Liver (tissue), 9 donors: ENCODE data around the gene B4GALNT3. TPM values are rescaled to one million over a fixed set of nuclear protein-coding genes. Genes with fewer than 3 reads are reported as not detected.

Source experiments
- DNase-seq: peaks from one replicate; pipeline ENCODE4 v3.0.0-alpha.2; 2017; ENCODE audit warnings: low spot score
- H3K27ac ChIP-seq, 2 donors: one replicate each; pipeline ENCODE4 v1.7.0; 2013; ENCODE audit warnings: inconsistent platforms in 2 of 2, low read length in 2 of 2, control low read depth in 1 of 2, low read depth in 1 of 2, mild to moderate bottlenecking in 1 of 2
- H3K27me3 ChIP-seq, 4 donors: one replicate each; pipeline versions ENCODE4 v1.6.1 to v1.7.0; 2013; ENCODE audit warnings: low read length in 3 of 4, inconsistent platforms in 1 of 4, mild to moderate bottlenecking in 1 of 4, moderate library complexity in 1 of 4; ENCODE audit not compliant: control insufficient read depth in 4 of 4, insufficient read depth in 4 of 4
- H3K36me3 ChIP-seq, 4 donors: one replicate each; pipeline versions ENCODE4 v1.6.1 to v1.7.0; 2013; ENCODE audit warnings: low read length in 3 of 4, mild to moderate bottlenecking in 3 of 4, low read depth in 1 of 4, moderate library complexity in 1 of 4; ENCODE audit not compliant: control insufficient read depth in 4 of 4, insufficient read depth in 3 of 4
- H3K4me1 ChIP-seq, 4 donors: one replicate each; pipeline versions ENCODE4 v1.6.1 to v1.7.0; 2013; ENCODE audit warnings: low read length in 3 of 4, mild to moderate bottlenecking in 3 of 4, moderate library complexity in 1 of 4; ENCODE audit not compliant: control insufficient read depth in 4 of 4, insufficient read depth in 4 of 4
- H3K4me3 ChIP-seq, 3 donors: one replicate each; pipeline versions ENCODE4 v1.6.1 to v1.7.0; 2013; ENCODE audit warnings: low read length in 3 of 3, control low read depth in 1 of 3, low read depth in 1 of 3, mild to moderate bottlenecking in 1 of 3
- H3K9ac ChIP-seq, 2 donors: one replicate each; pipeline ENCODE4 v1.7.0; 2013; ENCODE audit warnings: low read length in 2 of 2, mild to moderate bottlenecking in 2 of 2, moderate library complexity in 2 of 2, control low read depth in 1 of 2, low read depth in 1 of 2
- H3K9me3 ChIP-seq, 4 donors: one replicate each; pipeline versions ENCODE4 v1.6.1 to v1.7.0; 2013; ENCODE audit warnings: low read length in 3 of 4; ENCODE audit not compliant: control insufficient read depth in 4 of 4
- CTCF ChIP-seq: fragments of 150-350 bp; IDR thresholded peaks from 2 replicates; pipeline ENCODE4 v1.5.1; 2017; ENCODE audit warnings: improper control_type of control experiment, low read depth, low read length; ENCODE audit not compliant: missing input control
- EGR1 ChIP-seq, 2 donors: IDR thresholded peaks; 2 replicates each; pipeline ENCODE4 v1.6.1; 2016 to 2018; ENCODE audit warnings: antibody characterized with exemption in 2 of 2, low read depth in 2 of 2
- FOXA1 ChIP-seq: IDR thresholded peaks from 2 replicates; pipeline ENCODE4 v1.6.1; 2016; ENCODE audit warnings: antibody characterized with exemption
- FOXA2 ChIP-seq: IDR thresholded peaks from 2 replicates; pipeline ENCODE4 v1.6.1; 2016; ENCODE audit warnings: antibody characterized with exemption
- GABPA ChIP-seq, 2 donors: IDR thresholded peaks in 1 of 2; conservative IDR thresholded peaks in 1 of 2; 2 replicates each; pipeline ENCODE4 v1.6.1; 2016; ENCODE audit warnings: antibody characterized with exemption in 2 of 2, mild to moderate bottlenecking in 1 of 2, moderate library complexity in 1 of 2
- HNF4A ChIP-seq, 2 donors: conservative IDR thresholded peaks; 2 replicates each; pipeline ENCODE4 v1.6.1; 2016; ENCODE audit warnings: antibody characterized with exemption in 2 of 2, mild to moderate bottlenecking in 2 of 2
- HNF4G ChIP-seq: IDR thresholded peaks from 2 replicates; pipeline ENCODE4 v1.6.1; 2016; ENCODE audit warnings: antibody characterized with exemption
- JUND ChIP-seq, 2 donors: IDR thresholded peaks; 2 replicates each; pipeline ENCODE4 v1.6.1; 2016; ENCODE audit warnings: antibody characterized with exemption in 2 of 2
- NR2F2 ChIP-seq: IDR thresholded peaks from 2 replicates; pipeline ENCODE4 v1.6.1; 2016; ENCODE audit warnings: antibody characterized with exemption
- RAD21 ChIP-seq, 2 donors: IDR thresholded peaks; 2 replicates each; pipeline ENCODE4 v1.6.1; 2016; ENCODE audit warnings: antibody characterized with exemption in 2 of 2, mild to moderate bottlenecking in 2 of 2
- REST ChIP-seq: IDR thresholded peaks from 2 replicates; pipeline ENCODE4 v1.6.1; 2016; ENCODE audit warnings: antibody characterized with exemption, mild to moderate bottlenecking
- RXRA ChIP-seq, 2 donors: IDR thresholded peaks; 2 replicates each; pipeline ENCODE4 v1.6.1; 2017 to 2018; ENCODE audit warnings: antibody characterized with exemption in 2 of 2, mild to moderate bottlenecking in 1 of 2
- SP1 ChIP-seq: IDR thresholded peaks from 2 replicates; pipeline ENCODE4 v1.6.1; 2018; ENCODE audit warnings: antibody characterized with exemption, mild to moderate bottlenecking
- TAF1 ChIP-seq: conservative IDR thresholded peaks from 2 replicates; pipeline ENCODE4 v1.6.1; 2016; ENCODE audit warnings: antibody characterized with exemption, mild to moderate bottlenecking
- YY1 ChIP-seq: IDR thresholded peaks from 2 replicates; pipeline ENCODE4 v1.6.1; 2016; ENCODE audit warnings: antibody characterized with exemption, mild to moderate bottlenecking
- WGBS: extraction: QIAGEN DNeasy Blood & Tissue Kit; methylation state at CpG from one replicate; pipeline ENCODE4 v1.1.7; 2013; 5-methylcytosine and 5-hydroxymethylcytosine counted together
- polyA plus RNA-seq, 2 donors: library from polyadenylated mRNA; stranded (reverse) in 1 of 2; unstranded in 1 of 2; fragments of 200-250 nt in 1 of 2; fragments of >200 nt in 1 of 2; fragmentation: Nextera tagmentation in 1 of 2; extraction: Ambion mirVana in 1 of 2; gene quantifications; one replicate each; pipeline versions ENCODE4 v1.2.1 to v1.2.3, GENCODE V29; 2013 to 2015
- total RNA-seq, 2 donors: library from RNA; depleted of rRNA; stranded (reverse); fragments of >200 nt; gene quantifications; one replicate each; pipeline ENCODE4 v1.2.3, GENCODE V29; 2014
- TF ChIP-seq, protein P1 (sequence below): IDR thresholded peaks from 2 replicates; pipeline ENCODE4 v1.6.1; 2016; ENCODE audit warnings: antibody characterized with exemption
- TF ChIP-seq, protein P2 (sequence below): IDR thresholded peaks from 2 replicates; pipeline ENCODE4 v1.6.1; 2016; ENCODE audit warnings: antibody characterized with exemption
- TF ChIP-seq, protein P3 (sequence below): IDR thresholded peaks from 2 replicates; pipeline ENCODE4 v1.6.1; 2016; ENCODE audit warnings: antibody characterized with exemption
- donor health status: healthy.
- donor health status: healthy.
- donor health status: healthy.
- donor health status: healthy.
- donor health status: healthy.

B4GALNT3 gene
- total and polyA plus RNA-seq, 4 donors = 0.09 to 0.25 (median 0.14) TPM; not detected in 1

DNA sequence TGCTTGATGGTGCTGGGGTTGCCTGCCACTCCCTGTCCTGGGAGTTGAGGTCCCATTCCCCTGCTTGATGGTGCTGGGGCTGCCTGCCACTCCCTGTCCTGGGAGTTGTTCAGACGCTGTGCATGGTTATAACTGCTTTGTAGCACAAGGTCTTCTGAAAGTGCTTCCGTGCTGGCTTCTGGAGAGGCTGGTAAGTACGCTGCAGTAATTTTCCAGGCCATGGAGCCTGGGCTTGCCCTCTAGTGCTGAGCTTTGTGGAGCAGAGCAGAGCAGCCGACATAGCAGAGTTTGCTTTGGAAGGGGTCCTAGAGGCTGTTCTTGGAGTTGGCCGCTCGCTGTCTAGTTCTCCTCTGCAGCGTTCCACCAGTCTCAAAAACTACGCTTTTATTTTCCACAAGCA lies 6.3 kb downstream of the B4GALNT3 start:
- WGBS = 88% methylated on average over 8 of the region's 8 CpGs
- Histone ChIP-seq H3K27me3 (no peaks in the 10 kb centered on the region), H3K9ac (no peak overlapping the region), H3K4me1 (peaks cover 0 to 3% (median 0%) of the 10 kb centered on the region in 4 donors), H3K4me3 (no peak overlapping the region), H3K36me3 (no peaks in the 10 kb centered on the region), H3K27ac (no peak overlapping the region), H3K9me3 (no peaks in the 10 kb centered on the region)
- TF ChIP-seq RAD21 (IDR thresholded peaks at IDR 0.05) (no peak), YY1 (no peak), CTCF (no peak), REST (no peak), HNF4G (no peak), NR2F2 (no peak), FOXA1 (no peak), SP1 (no peak), RXRA (IDR thresholded peaks at IDR 0.05) (no peak), TAF1 (no peak), JUND (IDR thresholded peaks at IDR 0.05) (no peak), GABPA (IDR thresholded peaks at IDR 0.05 in 1 of 2, conservative IDR thresholded peaks at IDR 0.05 in 1 of 2) (no peak), HNF4A (conservative IDR thresholded peaks at IDR 0.05) (no peak), EGR1 (IDR thresholded peaks at IDR 0.05; ENCODE audit: low read depth in 2 of 2) (no peak), FOXA2 (no peak)
- TF ChIP-seq, protein P1, sequence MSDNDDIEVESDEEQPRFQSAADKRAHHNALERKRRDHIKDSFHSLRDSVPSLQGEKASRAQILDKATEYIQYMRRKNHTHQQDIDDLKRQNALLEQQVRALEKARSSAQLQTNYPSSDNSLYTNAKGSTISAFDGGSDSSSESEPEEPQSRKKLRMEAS = no peak
- TF ChIP-seq, protein P2, sequence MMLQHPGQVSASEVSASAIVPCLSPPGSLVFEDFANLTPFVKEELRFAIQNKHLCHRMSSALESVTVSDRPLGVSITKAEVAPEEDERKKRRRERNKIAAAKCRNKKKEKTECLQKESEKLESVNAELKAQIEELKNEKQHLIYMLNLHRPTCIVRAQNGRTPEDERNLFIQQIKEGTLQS = no peak
- DNase-seq = no peak

DNA sequence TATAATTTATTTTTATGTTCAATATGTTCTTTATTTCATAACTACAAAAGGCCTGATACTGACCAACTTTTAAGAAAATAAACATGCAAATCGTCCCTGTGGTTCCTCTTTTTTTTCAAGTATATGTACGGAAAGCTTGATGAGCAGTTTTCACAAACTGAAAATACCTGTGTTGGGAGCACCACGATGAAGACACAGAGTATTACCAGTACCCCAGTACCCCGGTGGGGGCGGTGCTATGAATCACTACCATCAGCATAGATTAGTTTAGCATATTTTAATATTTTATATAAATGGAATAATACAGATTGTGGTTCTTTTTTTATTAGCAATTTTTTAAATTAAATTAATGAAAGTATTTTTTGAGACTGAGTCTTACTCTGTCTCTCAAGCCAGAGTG lies 7.0 kb downstream of the B4GALNT3 start:
- Histone ChIP-seq H3K36me3 (no peaks in the 10 kb centered on the region), H3K27ac (no peak overlapping the region), H3K9ac (no peak overlapping the region), H3K27me3 (no peaks in the 10 kb centered on the region), H3K4me3 (no peak overlapping the region), H3K4me1 (no peaks in the 10 kb centered on the region), H3K9me3 (no peaks in the 10 kb centered on the region)
- DNase-seq = no peak
- TF ChIP-seq SP1 = no peak
- TF ChIP-seq REST = no peak
- TF ChIP-seq, protein P3, sequence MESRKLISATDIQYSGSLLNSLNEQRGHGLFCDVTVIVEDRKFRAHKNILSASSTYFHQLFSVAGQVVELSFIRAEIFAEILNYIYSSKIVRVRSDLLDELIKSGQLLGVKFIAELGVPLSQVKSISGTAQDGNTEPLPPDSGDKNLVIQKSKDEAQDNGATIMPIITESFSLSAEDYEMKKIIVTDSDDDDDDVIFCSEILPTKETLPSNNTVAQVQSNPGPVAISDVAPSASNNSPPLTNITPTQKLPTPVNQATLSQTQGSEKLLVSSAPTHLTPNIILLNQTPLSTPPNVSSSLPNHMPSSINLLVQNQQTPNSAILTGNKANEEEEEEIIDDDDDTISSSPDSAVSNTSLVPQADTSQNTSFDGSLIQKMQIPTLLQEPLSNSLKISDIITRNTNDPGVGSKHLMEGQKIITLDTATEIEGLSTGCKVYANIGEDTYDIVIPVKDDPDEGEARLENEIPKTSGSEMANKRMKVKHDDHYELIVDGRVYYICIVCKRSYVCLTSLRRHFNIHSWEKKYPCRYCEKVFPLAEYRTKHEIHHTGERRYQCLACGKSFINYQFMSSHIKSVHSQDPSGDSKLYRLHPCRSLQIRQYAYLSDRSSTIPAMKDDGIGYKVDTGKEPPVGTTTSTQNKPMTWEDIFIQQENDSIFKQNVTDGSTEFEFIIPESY = no peak
- TF ChIP-seq YY1 = no peak
- 85% methylated on average over 5 of the region's 5 CpGs for WGBS
